Activated naive CD8-positive, alpha-beta T cell treated with anti-CD3 and anti-CD28 coated beads, Interleukin-2, amount 50 U/mL, for 16 hours (primary cell): ENCODE measurements around the gene IGFL4.

Experiments
- DNase-seq: peaks from one replicate; pipeline ENCODE4 v3.0.0-alpha.2; 2020; ENCODE audit warnings: low read depth, low spot score

IGFL4 gene

DNA sequence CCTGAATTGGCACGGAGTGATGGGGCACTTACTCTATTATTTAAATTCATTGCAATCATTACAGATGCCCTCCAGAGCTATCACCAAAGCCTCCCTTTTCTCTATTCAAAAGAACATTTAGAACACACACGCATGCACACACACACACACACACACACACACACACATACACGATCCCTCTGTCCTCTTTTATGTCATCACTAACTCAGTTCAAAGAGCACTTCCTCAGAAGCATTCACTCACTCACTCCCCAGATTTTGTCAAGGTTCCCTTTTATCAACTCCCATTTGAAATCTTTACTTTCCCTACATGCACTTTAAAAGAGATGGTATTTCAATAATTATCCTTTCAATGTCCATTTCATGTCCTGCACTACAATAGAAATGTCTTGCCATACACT, 22.4 kb upstream of the IGFL4 start:
- no peak for DNase-seq

DNA sequence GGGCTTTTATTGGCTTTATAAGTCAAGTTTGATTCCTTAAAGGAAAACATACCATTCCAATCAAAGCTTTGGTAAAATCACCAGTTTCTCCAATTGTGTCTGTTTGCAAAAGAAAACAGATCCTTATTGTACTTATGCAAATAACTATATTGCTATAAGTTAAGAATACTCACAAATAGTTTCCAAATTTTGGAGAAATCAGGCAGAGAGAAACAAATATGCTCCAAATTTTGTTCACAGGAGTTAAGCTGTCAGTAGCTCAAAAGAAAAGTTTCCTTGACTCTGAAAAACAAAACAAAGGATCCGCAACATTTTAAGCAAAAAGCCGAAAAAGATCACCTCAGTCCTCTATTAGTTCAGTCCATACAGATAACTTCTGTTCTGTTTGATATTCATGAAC, 19.2 kb upstream of the IGFL4 start:
- DNase-seq, result no peak

DNA sequence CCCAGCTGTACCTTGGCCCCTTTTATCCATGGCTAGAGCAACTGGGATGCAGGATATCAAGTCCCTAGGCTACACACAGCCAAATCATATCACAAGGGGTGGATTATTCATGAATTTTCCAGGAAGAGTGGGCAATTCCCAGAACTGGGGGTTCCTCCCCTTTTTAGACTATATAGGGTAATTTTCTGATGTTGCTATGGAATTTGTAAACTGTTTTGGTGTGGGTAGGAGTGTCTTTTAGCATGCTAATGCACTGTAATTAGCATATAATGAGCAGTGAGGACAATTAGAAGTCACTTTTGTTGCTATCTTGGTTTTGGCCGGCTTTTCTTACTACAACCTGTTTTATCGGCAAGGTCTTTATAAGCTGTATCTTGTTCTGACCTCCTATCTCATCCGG, 18.0 kb upstream of the IGFL4 start:
- no peak for DNase-seq

DNA sequence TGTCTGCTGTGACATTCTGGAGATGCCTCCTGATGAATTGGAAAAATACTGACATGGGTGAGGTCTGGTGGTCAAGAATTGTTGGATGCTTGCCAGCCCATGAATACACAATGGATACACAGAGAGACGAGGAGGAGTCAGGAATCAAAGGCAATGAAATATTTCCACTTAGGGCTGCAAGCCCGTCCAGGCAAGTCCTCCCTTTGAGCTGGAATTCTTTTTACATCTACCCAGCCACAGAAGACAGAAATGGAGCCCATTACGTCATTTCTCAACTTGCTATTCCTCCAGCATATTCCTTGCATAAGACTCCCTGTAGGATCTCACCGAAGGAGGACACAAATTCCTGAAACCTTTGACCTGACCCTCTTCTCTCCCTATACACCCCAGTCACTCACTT, 15.7 kb upstream of the IGFL4 start:
- no peak for DNase-seq

DNA sequence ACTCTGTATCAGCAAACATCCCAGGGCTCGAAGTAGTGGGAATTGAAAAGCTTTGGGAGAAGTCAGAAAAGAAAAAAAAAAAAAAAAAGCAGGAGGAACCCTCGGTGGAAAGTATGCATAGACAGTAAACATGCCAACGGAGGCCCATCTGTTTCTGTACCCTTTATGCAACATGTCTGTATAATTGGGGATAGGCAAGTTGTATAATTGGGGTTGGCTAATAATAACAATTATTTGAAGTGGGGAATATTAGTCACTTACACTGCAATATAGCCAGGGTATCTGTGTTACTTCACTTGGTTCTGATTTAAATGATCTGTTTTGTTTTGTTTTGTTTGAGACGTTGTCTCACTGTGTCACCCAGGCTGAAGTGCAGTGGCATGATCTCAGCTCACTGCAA, 12.1 kb upstream of the IGFL4 start:
- DNase-seq, result no peak

DNA sequence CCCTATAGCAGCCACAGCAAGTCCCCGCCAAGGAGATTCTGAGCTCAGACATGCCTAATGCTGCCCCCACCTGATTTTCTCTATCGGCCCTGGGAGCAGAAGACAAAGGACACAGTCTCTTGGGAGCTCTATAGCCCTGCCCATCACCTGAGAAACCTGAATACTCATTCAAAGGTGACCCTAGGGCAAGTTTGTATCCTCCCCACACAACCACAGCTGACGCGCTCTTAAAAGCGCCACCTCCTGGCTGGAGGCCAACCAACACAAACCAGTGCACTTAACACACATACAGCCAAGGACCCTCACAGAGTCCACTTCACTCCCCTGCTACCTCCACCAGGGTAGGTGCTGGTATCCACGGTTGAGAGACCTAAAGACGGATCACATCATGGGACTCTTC, 8.8 kb upstream of the IGFL4 start:
- DNase-seq, result no peak

DNA sequence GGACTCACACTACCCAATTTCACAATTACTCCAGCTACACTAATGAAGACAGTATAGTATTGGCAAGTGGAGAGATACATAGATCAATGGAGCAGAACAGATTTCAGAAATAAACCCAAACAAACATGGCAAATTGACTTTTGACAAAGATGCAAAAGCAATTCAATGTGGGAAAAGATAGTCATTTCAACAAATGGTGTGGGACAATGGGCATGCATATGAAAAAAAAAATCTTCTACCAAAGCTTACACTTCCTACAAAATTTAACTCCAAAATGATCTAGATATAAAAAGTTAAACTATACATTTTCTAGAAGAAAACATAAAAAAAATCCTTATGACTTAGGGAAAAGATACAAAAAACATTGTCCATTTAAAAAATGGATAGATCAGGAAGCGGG, 2.7 kb upstream of the IGFL4 start:
- no peak for DNase-seq

DNA sequence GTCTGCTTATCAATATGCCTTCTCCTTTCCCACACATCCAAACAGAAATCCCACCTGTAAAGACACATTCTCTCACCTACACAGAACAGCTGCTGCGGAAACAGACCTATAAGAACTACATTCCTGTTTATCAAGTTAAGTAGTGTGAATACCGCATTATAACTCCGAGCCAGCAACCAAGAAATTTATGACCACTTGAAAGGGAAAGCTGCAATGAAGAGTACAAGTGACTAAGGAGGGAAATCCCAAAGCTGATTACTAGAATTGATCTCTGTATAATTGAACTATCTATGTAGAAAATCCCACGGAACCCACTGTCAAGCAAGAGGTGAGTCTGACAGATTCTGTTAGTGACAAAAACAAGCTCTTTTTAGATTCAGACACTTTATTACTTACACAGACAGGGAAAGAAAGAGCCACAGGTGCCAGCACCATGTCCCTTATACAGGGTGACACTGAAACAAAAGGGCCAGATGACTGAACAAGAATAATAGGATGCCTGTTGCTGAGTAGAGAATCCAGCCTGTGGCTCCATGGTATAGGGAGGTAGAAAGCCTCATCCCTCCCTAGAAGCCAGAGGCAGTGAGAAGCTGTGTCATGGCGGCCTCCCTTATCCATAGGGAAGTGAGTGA, 1.6 kb upstream of the IGFL4 start:
- DNase-seq, result no peak

DNA sequence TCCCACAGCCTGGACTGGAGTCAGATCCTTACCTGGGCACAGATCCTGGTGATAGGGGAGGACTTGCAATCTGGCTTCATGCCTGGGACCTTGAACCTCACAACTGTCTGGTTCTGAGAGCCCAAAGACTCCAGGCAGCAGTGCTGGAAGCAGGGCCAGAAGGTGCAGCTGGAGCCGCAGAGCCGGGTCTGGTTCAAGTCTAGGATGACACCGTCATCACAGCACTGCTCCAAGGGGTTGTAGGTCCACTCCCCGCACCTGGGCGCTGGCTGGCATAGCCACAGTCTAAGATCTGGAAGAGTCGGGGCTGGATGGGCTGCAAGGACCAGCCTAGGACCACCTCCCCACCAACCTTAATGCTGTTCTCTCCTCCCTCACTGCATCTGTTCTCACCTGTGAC, 677 bp downstream of the IGFL4 start:
- DNase-seq, result no peak

DNA sequence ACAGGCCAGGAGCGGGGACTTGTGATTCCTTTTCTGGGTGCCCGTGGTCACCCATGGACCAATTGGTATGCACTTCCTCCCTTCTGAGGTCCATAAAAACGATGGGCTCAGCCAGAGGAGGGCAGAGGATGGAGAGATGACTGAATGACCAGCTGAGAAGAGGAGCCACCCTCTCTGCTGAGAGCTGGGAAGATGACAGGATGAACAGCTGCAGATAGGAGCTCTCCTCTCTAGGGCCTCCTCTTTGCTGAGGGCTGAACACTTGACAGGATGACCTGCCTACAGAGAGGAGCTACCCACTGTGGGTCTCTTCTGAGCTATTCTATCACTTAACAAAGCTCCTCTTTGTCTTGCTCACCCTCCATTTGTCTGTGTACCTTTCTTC, 4.1 kb downstream of the IGFL4 start:
- DNase-seq, result no peak

DNA sequence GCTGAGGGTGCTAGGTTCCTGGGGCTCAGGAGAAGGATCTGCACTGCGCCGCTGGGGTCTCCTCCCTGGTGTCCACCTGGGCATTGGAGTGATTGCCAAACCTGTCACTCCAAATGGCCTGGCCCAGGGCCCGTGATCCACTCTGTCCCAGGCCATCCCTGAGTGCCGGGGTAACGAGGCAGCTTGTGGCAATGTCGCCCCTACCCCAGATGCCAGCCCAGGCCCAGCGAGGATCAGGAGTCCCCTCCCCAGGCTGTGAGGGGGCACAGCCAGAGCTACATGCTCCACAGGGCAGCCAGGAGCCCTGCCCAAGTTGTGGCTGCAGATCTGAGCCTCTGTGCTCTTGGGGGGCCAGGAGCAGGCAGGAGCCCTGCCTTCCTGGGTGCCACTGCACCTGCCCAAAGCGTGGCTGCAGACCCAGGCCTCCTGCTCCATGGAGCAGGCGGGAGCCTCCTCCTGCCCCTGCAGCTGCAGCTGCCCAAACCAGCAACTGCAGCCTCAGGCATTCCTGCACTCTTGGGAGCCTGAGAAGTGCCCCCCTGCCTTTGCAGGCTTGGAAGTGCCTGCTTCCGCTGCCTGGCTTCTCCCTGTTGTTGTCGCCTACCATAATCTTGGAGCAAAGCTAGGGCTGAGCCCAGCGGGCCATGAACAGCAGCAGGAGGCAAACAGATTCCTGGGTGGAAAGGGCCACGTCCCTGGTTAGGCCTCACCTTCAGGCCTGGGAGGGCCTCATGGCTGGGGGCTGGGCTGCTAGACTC, 4.6 kb downstream of the IGFL4 start:
- DNase-seq, result no peak

DNA sequence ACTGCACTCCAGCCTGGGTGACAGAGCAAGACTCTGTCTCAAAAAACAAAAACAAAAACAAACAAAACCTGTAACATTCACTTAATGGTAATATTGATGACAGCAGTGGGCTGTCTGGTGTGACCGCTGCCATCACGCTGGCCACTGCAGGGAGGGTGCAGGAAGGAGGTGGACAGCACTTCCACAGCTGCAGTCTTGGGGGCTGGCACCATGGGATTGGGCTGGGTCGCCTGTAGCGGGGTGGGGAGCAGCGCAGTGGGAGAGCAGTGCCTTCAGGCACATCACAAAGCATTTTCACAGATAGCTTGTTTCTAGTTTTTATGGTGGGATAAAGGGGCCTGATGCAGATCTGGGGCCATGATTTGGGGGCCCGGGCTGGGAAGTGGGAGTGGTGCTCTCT, 5.3 kb downstream of the IGFL4 start:
- no peak for DNase-seq

DNA sequence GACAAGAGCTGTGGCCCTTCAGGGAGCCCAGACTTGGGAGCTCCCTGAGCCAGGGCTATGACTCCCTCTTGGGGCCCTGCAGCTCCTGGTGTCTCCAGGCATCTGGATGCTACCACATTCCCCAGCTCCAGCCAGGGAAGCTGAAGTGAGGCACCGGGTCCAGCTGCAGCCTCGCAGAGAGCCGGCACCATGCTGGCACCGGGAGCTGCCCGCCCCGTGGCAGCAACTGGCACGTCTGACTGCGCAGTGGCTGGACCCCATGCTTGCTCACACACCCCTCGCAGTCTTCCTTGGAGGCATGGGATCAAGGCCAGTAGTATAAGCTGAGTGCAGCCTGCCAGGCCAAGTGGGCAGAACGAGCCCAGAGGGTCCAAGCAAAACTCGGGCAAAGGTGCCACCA, 7.4 kb downstream of the IGFL4 start:
- DNase-seq, result no peak

DNA sequence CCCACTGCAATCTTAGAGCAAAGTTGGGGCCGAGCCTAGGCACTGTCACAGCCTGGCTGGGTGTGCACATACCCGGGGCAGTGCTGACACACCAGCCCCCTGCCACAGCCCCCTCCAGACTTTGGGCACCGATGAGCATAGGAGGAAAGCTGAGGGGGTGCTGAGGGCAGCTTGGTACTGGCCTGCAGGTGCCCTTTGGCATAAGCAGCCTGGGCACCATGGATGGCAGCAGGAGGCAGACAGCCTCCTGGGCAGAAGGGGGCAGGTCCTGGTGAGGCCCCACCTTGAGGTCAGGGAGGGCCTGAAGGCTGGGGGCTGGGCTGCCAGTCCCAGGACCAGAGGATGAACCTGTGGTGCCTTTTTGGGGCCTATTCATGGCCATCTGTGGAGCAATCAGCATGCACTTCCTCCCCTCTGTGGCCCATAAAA, 8.2 kb downstream of the IGFL4 start:
- DNase-seq, result no peak

DNA sequence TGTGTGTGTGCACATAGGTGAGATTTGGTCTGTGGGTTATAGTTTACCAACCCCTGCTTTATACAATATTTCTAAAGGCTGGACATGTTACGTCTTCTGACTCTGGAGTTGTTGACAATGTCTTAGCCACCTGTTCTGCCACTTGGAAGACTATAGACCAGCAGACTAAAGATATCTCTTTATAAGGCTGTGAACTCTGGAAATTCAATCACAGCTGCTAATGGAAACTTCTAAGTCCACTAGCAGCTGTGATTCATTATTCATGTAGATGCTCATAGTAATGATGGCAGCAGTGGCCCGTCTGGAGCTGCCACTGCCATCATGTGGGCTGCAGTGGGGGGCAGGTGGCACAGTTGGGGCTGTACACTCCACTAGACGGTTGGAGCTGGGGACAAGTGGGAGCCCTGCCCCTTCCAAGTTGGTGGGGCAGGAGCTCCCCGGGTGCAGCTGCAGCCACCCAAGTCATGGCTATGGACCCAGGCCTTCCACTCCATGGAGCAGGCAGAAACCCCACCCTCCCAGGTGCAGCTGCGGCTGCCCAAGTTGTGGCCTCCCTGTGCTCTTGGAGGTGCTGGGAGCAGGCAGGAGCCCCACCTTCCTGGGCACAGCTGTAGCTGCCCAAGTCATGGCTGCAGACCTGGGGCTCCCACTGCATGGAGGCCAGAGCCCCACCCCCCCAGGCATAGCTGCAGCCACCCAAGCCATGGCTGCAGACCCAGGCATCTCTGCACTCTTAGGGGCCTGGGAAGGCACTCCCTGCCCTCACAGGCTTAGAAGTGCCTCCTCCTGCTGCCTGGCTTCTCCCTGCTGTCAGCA, 8.8 kb downstream of the IGFL4 start:
- DNase-seq, result no peak

DNA sequence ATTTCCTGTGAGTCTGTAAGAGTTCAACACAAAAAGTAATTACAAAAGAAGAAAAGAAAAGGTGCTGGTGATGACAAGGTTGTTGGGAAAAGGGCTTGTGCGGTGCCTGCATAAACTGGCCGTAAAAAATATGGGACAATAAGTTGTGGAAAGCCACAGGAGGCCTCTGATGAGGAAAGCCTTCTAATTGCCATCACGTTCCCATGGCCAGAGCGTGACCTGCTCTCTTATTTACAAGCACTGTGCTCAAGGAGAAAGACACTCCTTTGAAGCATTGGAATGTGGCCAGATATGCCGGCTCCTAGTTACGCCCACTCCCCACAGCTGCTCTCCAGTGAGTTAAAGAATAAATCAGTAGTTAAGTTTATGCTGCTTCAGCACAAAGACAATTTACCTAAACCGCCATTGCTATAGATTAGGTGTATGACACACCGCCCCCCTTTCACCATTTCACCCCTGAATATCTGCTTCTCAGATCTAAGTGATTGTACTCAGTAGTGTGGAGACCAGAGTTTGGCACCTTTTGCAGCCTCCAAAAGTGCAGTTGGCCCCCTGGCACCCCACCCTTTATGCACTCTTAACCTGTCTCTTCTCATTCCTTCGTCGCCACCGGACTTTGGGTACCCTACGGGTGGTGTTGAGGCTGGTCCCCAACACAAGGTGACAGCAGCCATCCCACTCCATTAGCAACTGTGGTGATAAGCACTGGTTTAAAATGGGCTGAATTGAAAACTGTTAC, 9.8 kb downstream of the IGFL4 start:
- DNase-seq, result no peak

DNA sequence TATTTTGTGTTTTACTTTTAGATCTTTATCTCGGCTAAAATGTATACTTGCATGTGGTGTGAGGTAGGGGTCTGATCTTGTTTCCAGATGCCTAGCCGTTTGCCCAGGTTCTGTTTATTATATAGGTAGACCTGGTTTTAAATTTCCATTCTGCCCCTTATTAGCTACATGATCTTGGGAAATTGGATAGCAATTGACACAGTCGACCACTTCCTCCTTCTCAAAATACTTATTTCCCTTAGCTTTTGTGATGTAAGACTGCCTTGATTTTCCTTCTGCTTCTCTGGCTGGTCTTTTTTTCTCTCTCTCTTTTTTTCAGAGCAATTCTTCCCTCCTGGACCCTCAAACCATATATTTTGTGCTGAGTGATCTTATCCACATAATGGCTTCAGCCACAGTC, 15.0 kb downstream of the IGFL4 start:
- DNase-seq, result no peak

DNA sequence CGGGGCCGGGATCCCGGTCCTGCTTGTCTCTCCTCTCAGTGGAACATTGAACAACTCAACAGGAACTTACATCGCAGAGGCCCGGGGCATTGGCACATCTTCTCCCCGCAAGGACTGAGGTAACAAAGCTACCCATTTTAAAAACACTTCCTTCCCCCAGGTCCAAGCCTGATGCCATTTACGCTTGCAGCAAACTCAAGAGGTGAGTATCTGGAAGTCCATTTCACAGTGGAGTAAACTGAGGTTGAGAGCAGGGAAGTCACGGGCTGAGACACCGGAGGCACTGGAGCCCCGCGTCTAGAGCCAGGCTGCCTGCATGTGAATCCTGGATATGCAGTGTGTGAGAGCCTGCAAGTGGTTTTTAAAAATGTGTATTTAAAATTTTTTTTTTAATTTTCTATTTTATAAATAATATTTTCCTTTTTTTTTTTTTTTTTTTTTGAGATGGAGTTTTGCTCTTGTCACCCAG, 17.5 kb downstream of the IGFL4 start:
- no peak for DNase-seq

DNA sequence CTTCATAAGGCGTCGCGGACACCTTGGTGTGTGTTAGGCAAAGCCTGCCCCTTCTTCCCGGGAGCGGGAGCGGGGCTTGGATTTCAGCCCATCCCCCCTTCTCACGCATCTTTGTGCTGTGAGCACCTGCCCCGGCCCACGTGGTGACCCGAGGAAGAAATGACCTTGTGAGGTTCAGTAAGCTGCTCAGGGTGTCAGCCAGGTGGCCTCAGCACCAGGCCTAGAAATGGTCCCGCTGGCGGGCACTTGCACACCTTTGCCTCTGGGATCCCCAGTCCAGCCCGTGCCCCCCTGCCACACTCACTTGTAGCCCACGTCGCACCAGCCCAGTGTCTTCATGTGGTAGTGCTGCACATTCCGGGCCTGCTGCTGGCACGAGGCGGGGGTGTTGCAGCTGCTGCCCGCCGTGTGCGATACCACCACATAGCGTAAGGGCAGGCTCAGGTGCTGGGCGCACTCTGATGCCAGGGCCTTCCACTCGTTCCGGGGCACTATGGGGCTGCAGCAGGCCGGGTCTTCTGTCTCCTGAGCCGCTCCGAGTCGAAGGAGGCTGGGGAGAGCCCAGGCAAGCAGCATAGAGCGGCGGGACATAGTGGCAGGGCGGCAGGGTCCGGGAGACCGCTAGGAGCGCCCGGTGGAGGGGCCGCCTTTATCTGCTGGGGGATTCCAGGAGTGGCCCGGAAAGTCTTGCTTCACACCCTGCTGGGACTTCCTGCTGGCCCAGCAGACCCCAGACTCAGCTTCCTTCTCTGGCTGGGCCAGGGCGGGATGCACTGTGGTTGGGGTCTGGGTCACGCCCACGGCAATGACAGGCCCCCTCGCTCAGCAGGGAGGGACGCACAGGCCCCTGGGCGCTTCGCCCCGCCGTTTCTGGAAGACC, 18.1 kb downstream of the IGFL4 start, which contains the start of gene PGLYRP1:
PGLYRP1 (minus strand) TSS at position 623 of the 880 bp plus-strand sequence; CDS start at position 591, 32 bp downstream.
- DNase-seq, result no peak

DNA sequence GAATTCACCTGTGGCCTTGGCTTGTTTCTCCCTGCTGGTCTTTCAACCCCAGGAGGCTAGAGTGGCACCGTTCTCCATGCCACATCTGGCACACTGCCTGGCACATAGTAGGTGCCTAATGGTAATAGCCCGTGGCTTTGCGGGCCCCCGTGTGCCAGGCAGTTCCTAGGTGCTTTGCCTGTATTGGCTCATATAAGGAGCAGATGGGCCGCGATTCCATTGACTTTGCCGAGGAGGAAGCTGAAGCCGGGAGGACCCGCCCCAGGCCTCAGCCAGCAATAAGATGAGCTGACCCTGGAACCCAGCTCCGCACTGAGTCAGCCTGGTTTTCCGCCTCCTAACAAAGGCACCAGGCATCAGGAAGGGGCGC, 18.8 kb downstream of the IGFL4 start:
- DNase-seq, result no peak

DNA sequence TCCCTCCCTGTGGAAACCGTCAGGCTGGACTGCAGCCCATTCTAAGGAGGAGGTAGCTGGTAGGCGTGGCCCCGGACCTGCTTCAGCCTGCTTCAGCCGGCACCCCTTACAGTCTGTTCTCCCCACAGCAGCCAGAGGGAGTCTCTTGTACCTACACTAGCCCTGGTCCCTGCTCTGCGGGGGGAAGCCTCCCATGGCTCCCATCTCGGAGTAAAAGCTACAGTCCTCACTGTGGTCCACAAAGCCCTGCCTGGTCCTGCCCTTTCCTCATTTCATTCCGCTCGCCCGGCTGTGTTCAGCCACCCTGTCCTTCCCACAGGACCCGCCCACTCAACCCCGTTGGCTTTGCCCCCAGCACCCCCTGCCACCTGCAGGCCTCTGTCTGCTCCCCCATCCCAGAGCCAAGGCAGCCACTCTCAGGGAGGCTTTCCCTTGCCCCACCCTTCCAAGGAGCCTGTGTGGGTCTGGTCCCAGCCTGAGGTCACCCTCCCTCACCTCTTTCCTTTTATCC, 19.2 kb downstream of the IGFL4 start:
- no peak for DNase-seq
